ENCODE data around the gene PUS10.

PUS10 gene

DNA sequence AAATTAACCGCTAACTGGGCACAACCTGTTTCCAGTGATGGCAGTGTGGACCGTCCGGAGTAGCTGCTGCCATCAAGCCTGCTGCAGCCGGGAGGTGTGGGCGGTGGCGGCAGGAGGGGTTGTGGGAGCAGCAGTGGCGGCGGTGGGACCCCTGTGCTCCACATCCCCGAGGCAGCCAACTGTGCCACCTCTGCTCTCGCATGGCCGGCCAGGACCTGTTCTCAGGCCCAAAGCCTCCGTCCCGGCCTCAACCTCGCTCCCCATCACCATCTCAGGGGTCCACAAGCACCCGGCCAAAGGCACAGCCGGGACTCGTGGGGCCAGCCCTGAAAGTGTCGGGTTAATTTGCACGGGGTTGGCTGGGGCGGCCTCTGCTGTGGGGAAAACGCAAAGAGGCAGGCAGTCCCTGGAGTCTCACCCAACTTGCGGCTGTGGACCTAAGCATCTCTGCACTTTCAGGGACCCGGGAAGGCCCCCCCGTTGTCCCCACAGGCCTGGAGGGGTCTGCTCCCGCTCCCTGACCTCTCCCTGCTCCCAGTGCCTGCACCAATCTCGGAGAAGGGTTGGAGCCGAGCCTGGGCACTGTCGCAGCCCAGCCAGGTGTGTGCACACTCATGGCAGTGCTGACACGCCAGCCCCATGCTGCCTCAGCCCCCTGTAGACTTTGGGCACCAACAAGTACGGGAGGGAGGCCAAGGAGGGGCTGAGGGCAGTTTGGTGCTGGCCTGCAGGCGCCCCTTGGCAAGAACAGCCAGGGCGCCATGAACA, 45.0 kb downstream of the PUS10 start:
- DNase-seq (ENCODE audit: low read depth, low spot score), result no peak

DNA sequence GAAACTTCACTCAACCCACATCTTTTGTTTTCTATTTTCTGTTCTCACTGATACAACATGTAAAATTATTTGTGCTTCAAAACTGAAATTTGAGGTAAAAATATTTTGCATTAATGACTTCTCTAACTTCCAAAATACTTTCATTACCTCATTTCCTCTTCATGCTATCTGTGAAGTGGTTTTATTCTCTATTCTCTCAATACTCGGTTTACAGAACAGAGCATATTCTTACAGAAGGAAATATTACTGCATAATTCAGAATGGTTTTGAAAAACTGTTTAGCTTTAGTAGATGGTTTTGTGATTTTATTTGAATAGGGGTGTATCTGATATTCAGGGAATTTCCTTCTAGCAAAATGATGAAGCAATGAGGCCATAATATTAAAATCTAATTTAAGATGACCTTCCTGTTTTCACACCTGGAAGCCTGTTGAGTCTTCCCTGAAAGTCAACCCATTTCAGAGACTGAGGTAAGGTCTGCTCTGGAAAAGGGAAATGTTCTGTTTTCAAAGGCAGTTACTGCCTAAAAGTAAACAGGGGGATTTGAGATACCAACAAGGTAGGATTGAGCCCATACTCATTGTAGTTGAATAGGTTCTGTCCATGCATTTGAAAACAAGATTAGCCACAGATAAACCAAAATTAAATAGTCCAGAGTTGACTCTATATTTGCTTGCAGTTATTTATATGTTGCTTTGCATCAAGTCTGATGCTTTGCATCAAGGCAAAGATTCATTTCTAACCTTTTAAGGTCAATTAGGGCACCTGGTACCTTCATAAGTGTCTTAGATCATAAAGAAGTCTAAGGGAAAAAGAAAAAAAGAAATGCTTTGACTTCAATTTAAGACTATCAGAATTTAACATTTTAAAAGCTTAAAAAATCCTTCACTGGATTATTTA, 51.3 kb downstream of the PUS10 start:
- DNase-seq (ENCODE audit: low read depth, low spot score), result no peak

DNA sequence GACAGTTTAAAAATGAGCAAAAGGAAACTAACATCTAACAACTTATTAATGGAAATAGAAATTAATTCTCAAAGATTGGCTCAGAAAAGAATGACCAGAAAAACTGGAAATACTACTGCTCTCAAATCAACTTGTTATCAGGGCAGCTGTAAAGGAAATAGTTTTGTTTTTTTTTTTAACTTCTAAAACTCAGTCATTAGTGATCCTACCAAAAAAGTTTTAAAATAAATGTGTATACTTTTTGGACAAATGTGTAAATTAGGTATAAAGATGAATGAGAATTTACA, 52.6 kb downstream of the PUS10 start:
- DNase-seq (ENCODE audit: low read depth, low spot score), result no peak

DNA sequence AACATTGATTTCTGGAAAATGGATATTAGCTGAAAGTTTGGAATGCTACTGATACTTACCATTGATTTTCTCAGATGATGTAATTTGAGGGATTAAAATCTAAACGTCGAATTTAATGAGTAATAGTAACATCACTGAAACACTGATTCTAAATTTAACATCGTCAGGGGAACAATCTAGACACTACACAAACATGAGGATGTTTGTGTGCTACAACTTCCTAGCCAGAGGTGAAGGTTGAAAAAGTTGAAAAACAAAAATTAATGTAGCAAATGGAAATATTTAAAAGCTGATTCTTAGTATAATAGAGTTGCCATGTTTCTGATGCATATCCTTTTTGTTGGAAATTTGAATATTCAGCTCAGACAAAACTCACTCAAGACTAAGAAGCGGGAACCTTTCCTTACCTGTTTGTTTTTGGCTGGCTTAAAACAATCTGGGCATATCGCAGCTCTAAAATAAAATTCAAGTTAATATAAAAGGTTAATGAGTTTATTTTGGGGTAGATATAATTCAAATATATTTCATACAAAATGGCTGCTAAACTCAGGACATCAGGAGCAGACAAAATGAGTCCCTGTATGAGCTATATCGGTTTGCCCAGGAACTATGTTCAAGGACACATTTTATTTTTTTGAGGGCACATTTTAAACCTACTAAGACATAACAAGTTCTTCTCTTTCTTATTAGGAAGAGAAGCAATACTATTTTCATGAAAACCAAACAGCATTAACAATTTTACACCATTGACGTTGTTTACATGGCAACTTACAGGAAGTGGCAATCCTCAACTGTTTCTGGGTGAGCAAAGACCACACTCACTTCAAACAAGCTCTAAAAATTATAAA, 53.2 kb downstream of the PUS10 start:
- DNase-seq (ENCODE audit: low read depth, low spot score), result no peak

DNA sequence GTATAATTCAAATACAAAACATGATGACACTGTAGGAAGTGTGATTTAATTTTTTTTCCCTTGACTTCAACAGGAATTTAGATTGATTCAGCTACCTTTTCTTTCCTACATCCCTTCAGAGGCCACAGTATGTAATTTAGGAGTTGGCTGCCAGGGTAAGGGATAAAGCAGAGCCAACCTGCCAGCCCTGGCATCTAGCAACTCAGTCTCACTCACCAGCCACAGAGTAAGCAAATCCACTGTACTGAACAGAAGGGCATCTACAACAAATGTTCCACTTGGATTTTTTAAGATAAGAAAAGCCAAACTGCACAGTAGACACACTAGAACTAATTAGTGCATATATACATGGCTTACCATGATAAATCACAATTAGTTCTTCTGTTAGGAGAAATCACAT, 54.9 kb downstream of the PUS10 start:
- DNase-seq (ENCODE audit: low read depth, low spot score), result no peak

DNA sequence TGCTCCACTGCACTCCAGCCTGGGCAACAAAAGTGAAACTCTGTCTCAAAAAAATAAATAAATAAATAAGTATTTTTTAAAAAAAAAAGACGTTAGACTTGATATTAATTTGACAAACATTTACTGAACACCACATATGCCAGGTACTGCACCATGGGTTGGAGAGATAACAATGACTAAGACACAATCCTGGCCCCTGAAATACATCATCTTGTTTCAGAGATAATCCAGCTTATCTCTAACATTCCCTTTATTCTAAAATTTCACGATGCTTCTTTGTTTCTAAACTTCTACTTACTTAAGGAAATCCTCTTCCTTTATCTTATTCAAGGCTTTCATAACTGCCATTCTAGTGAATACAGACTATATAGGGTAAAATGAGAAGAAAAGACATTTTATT, 55.5 kb downstream of the PUS10 start:
- DNase-seq (ENCODE audit: low read depth, low spot score), result no peak

DNA sequence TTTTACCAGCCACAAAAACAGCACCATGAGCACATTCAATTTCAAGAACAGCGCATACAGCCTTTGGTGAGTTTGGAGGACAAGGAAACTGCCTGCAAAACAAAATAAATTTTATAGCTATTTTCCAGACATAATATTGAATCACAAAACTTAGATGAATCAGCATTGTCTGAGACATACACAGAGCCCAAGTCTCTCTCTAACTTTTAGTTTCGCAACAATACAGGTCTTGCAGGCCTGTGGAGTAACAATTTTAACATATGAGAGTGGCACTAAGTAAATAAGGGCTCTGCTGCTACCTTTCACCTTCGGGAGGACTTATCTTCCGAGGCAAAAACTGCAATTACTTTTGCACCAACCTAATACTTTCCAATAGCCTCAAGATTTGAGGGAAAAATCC, 56.6 kb downstream of the PUS10 start:
- DNase-seq (ENCODE audit: low read depth, low spot score), result no peak

DNA sequence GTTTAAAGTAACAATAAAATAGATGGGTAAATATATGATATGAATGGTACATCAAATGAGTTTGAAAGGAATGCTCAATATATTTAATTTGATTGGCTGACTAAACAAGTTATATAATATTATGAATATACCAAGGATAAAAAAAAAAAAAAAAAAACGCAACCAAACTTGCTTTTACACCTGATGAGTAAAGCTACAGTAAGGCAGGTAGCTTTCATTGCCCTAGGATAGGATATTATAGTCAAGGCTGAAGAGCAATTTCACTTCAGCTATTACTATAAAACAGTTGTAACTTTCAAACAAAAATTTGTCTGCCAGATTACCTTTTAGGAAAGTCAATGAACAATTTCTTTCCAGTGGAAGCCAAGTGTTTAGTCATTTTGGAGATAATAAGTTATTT, 57.3 kb downstream of the PUS10 start:
- no peak for DNase-seq (ENCODE audit: low read depth, low spot score)

DNA sequence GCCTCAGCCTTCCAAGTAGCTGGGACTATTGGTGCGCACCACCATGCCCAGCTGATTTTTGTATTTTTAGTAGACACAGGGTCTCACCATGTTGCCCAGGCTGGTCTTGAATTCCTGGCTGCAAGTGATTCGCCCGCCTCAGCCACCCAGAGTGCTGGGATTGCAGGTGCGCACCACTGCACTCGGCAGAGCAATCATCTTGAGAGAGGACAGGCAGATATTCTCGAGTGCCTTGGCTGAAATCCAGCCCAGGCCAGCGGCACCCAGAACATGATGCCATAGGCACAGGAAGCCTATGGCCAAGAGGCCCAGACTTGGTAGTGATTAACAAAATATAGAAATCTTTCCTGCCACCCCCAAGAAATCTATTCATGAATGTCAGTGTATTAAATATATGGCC, 58.6 kb downstream of the PUS10 start:
- DNase-seq (ENCODE audit: low read depth, low spot score), result no peak

DNA sequence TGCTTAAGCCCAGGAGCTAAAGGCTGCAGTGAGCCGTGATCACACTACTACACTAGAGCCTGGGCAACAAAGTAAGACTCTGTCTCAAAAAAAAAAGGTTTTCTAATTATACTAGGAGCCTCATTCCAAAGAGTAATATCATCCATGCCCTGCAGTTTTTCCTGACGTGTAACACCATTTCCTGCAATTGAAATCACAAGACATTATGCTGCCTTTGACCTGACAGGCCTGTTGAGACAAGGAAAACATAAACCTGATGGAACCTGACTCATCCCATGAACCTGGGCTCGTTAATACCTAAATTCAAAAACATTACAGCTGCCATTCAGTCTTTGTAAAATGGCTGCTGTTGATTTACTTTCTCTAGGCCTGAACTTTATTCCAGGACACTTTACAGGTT, 59.3 kb downstream of the PUS10 start:
- DNase-seq (ENCODE audit: low read depth, low spot score), result no peak

DNA sequence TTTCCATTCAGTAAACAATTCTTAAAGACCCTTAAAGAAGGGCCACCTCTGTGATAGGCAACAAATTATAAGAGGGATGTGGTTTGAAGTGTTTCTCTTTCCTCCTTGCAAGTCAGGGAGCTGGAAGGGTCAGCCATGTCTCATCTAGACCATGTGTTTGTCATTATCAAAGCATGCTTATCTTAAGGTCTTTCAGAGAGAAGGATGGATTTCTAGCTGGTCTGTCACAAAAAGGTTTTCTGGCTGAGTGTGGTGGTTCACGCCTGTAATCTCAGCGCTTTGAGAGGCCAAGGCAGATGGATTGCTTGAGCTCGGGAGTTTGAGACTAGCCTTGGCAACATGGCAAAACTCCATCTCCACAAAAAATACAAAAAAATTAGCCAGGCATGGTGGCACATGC, 59.7 kb downstream of the PUS10 start:
- DNase-seq (ENCODE audit: low read depth, low spot score), result no peak

DNA sequence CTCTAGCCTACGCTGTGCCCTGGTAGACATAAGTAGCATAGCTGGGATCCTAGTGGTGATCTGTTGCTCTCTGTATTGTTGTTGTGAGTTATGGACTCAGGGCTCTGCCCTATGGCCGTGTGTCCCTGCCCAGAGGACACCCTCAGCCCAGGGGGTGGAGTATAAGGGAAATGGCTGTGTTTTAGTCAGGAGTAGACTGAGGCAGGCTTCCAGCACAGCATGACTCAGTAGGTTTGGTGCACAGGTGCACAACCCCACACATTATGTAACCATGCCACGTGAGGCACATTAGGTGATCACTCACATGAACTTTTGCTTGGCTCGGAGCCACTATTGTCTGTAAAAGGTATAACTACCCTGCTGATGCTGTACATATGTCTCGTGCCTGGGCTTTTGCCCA, 60.4 kb downstream of the PUS10 start:
- DNase-seq (ENCODE audit: low read depth, low spot score), result no peak

DNA sequence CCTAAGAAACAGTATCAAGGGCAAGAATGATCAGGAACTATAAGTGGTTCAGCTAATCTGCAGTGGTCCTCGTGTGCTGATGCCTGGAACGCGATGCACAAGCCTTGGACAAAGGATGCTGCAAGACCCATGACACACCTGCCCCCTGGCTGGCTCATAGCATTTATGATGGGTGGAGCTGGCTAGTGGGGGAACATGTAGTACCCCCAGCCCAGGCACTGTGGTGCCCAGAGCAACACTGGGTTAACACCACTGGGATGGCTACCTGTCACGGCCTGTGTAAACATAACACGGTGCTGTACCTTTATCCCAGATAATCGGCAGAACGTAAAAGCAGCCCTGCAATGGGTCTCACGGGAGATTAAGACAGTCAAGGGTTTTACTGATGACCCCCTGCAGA, 60.8 kb downstream of the PUS10 start:
- DNase-seq (ENCODE audit: low read depth, low spot score), result no peak

DNA sequence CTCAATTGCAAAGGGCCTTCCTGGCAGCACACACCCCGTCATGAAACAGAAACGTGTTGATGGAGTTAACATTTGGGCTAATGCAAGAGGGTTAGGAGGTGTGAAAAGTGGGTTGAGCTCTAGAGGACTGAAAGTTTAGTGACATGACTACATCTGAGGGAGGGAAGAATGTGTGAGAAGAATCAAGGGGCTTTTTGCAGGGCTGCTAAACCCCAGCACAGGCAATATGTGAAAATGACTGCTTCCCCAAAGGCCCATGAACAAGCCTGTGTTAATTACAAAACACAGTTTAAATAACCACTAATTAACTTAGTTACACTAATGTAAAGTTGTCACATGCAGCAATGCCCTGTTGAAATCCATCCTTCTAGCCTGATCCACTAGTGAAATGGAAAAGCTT, 63.9 kb downstream of the PUS10 start:
- no peak for DNase-seq (ENCODE audit: low read depth, low spot score)

DNA sequence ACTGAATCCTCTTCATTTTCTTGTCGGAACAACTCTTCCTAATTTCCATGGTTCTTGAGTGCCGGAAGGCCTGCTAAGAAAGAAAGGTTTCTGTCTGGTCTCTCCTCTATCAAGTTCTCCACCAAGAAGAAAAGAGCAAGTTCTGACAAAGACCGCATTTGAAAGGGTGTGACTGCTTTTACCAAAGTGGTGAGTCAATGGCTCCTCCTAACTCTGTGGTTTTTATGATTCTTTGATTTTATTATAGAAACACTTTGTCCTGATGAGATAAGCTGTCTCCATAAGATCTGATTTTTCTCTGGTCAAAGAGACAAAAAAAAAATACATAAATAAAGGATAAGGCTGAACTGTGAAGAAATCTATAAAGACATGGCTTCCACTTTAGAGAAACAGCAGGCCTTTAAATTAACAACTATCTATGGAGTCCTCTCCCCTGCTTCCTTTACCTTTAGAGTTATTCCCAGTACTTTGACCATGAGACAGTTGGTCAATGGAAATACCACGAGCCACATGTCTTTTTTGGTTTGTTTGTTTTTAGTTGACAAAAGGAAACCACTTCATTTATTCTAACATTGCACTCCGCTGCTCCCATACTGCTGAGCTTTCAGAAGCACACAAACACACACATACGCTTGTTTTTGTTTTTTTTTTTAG, 69.0 kb downstream of the PUS10 start:
- no peak for DNase-seq (ENCODE audit: low read depth, low spot score)

DNA sequence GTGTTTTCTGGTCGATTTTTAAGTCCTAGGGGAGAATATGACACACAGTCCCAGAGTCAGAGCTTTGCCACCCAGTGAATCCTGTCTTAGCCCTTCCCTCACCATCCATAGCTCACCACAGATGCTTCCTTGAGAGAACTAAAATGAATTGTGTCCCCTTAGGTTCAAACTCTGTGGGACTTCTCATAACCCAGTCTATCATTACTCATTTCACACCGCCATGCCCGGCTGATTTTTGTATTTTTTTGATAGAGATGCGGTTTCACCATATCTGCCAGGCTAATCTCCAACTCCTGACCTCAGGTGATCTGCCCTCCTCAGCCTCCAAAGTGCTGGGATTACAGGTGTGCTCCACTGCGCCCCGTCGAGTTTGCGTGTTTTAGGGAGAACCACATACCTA, 69.9 kb downstream of the PUS10 start:
- DNase-seq (ENCODE audit: low read depth, low spot score), result no peak

DNA sequence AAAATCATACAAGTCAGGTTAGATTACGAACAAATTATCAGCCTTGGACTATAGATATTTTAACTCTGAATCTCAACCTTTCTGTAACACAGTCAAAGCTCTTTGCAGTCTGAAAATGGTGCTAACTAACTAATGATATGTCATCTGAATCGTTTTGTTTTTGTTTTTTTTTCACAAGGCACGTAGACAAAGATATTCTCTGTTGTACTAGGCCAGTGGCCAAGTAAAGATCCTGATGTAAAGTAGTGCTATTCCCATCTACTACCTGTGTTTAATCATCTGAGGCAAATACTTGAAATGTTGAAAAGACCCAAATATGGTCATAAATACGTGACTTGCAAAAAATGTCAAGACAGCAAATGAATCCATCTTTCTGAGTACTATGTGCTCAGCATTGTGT, 71.0 kb downstream of the PUS10 start:
- no peak for DNase-seq (ENCODE audit: low read depth, low spot score)

DNA sequence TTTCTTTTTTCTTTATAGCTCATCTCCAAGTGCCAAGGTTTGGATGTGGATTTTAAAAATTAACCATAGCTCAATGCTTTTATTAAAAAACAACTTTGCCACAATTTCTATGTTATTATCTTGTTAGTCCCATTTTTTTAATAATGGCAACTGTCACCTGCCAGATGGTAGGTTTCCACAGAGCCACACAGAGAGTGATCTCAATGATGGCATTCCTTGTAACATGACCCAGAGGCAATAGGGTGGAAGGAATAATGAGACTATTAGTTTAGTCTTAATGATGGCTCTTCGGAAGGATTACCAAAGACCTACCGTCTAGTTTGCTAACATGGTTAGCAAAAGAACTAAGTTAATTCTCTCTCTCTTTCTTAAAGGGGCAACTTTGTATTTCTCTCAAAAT, 72.7 kb downstream of the PUS10 start:
- no peak for DNase-seq (ENCODE audit: low read depth, low spot score)

DNA sequence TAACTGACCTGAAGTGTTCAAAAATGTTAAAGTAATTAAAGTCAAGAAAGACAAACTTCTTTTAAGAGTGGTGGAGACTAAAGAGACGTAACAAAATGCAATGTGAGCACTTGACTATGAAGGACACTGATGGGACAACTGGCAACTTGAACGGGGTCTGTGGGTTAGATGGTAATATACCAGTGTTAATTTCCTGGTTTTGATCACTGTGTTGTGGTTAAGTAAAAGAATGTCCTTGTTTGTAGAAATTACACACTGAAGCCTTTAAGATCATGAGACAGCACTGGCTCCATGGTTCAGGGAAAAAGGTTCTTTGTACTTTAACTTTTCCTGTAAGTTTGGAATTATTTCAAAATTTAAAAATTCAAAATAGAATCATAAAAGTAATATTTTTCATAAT, 78.4 kb downstream of the PUS10 start:
- no peak for DNase-seq (ENCODE audit: low read depth, low spot score)

DNA sequence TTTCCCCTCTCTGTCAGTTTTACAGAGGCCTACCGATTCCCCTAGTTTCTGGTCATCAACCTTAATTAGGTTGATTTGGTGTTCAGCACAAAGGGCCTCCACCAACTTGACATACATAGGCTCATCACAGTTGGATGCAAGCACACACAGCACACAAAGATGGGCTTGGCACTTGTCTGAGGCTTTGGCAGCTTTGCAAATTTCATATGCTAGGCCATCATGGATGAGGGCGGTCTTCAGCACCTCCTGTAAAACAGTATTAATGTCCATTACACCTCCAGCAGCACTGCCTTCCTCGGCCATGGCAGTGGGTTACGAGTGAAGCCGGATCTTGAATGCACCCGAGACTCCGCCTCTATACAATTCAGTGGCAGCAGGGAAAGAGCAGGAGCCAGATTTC, 79.8 kb downstream of the PUS10 start:
- DNase-seq (ENCODE audit: low read depth, low spot score), result no peak

DNA sequence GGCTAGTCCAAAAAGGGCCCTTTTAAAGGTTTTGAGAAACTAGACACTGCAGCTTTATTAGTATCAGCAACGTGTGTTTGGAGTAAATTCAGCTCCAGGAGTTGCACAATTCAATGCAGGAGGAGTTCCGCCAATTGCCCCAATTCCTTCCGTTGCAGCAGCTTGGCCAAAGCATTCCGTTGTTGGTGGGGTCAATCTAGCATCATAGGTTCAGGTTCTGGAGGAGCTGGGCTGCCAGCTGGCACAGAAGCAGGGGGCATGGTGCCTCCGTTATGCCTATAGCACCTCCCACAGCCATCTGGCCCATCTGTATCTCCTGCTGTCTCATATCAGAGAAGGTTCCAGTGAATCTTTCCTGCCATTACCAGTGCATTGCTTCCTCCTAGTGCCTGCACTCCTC, 81.3 kb downstream of the PUS10 start:
- DNase-seq (ENCODE audit: low read depth, low spot score), result no peak

DNA sequence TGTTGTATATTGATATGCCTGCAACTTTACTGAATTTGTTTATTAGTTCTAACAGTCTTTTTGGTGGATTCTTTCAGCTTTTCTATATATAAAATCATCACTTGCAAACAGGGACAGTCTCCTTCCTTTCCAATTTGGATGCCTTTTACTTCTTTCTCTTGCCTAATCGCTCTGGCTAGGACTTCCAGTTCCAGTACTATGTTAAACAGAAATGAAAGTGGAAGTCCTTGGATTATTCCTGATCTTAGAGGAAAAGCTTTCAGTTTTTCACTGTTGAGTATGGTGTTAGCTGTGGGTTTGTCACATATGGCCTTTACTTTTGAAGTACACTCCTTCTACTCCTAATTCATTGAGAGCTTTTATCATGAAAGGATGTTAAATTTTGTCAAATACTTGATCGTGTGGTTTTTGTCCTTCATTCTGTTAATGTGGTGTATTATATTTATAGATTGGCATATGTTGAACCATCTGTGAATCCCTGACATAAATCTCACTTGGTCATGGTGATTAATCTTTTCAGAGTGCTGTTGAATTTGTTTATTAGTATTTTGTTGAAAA, 83.8 kb downstream of the PUS10 start:
- DNase-seq (ENCODE audit: low read depth, low spot score), result no peak

Measured in ELF-1 (cell line).